BE2C (cell line): ENCODE measurements around the gene ZDHHC18.

Experiments used
- DNase-seq: peaks from one replicate; pipeline ENCODE4 v3.0.0-alpha.2; 2020
- H3K27me3 ChIP-seq: fragments of 250-450 bp; sonication (Bioruptor Pico); 2 replicates; pipeline ENCODE4 v1.5.1; 2020; ENCODE audit warnings: mild to moderate bottlenecking
- H3K36me3 ChIP-seq: fragments of 250-450 bp; sonication (Bioruptor Pico); 2 replicates; pipeline ENCODE4 v1.5.1; 2020; ENCODE audit warnings: mild to moderate bottlenecking
- H3K4me1 ChIP-seq: fragments of 250-450 bp; sonication (Bioruptor Pico); 2 replicates; pipeline ENCODE4 v1.5.1; 2020
- H3K4me3 ChIP-seq: 2 replicates; pipeline ENCODE4 v1.5.1; 2011; ENCODE audit warnings: low read depth, low read length
- H3K9me3 ChIP-seq: fragments of 250-450 bp; sonication (Bioruptor Pico); 2 replicates; pipeline ENCODE4 v1.5.1; 2020
- TF ChIP-seq, protein P1 (sequence below): IDR thresholded peaks from 2 replicates; pipeline ENCODE4 v1.5.1; 2012; ENCODE audit warnings: mild to moderate bottlenecking, low read depth, low read length

Gene ZDHHC18

DNA sequence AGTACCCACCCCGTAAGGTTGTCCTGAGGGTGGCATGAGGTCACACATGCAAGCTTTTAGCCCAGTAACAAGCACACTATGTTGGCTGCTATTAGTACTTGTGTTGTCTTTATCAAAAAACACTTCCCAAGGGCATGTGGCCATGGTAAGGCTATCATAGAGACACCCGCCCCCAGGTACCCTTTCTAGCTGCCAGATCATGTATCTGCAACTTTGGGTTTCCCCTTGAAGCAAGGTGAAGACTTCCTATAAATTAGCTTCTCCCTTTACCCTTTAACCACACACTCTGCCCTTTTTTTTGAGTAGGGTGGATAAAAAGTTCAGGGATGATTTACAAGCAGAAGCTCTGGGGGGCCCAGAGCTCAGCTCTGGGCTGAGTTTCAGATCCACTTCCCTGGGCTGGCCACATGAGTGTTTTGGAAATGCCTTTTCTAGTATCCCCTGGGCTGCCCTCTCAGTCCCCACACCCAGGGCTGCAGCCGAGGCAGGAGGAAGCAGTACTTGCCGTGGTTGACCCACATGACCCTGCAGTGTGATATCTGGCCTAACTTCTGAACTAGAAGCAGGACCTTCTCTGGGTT is 2.0 kb downstream of the ZDHHC18 start:
- no peak for DNase-seq
- H3K4me1 ChIP-seq = no peaks in the 10 kb centered on the region
- H3K36me3 ChIP-seq = no peaks in the 10 kb centered on the region
- H3K27me3 ChIP-seq = no peaks in the 10 kb centered on the region
- no peaks in the 10 kb centered on the region for H3K9me3 ChIP-seq
- H3K4me3 ChIP-seq = no peak overlapping the region
- TF ChIP-seq, protein P1, sequence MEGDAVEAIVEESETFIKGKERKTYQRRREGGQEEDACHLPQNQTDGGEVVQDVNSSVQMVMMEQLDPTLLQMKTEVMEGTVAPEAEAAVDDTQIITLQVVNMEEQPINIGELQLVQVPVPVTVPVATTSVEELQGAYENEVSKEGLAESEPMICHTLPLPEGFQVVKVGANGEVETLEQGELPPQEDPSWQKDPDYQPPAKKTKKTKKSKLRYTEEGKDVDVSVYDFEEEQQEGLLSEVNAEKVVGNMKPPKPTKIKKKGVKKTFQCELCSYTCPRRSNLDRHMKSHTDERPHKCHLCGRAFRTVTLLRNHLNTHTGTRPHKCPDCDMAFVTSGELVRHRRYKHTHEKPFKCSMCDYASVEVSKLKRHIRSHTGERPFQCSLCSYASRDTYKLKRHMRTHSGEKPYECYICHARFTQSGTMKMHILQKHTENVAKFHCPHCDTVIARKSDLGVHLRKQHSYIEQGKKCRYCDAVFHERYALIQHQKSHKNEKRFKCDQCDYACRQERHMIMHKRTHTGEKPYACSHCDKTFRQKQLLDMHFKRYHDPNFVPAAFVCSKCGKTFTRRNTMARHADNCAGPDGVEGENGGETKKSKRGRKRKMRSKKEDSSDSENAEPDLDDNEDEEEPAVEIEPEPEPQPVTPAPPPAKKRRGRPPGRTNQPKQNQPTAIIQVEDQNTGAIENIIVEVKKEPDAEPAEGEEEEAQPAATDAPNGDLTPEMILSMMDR = no peak

DNA sequence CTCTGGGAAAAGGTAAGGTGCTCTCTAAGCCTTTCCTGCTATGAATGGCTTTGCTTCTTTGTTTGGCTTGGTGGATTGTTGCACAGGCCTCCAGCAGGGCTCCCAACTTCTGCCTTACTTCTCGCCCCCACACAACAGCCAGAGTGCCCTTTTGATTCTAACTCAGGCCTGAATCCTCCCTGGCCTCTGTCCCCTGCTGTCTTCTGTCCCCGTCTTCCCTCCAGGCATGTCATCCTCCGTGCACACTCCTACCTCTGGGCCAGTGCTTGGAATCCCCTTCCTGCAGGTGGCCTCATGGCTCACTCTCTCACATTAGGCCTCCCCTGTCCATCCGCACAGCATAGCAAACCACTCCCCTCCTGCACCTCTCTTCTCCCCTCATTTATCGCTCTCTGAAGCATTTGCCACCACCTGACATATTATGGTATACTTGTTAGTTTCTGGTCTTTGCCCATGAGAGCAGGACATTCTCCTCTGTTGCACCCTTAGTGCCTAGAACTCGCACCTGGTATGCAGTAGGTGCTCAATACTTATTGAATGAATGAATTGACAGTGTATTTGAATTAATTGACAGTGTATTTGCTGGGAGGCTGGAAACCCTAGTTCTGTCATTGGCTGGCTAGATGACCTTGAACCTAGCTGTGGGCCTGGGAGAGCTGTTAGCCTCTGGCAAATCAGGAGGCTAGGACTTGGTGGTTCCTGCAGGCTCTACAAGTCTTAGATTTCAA is 2.9 kb downstream of the ZDHHC18 start:
- TF ChIP-seq, protein P1 = no peak
- no peaks in the 10 kb centered on the region for H3K36me3 ChIP-seq
- no peaks in the 10 kb centered on the region for H3K4me1 ChIP-seq
- no peaks in the 10 kb centered on the region for H3K27me3 ChIP-seq
- no peaks in the 10 kb centered on the region for H3K9me3 ChIP-seq
- H3K4me3 ChIP-seq = no peak overlapping the region
- DNase-seq = no peak

DNA sequence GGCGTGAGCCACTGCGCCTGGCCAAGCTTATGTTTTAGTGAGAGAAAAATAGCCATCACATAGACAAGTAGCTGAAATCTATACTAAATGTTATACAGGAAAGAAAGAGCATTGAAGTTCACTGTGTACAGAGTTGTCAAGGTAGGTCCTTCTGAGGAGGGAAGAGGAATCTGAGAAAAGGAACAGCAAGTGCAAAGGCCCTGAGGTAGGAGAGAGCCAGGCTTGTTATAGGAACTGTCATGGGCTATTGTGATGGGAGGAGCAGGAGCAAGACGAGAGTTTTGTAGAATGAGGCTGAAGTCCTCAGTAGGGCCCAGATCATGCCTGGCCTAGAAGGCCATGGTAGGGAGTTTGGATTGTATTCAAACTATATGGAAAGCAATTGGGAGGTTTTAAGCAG is 4.6 kb downstream of the ZDHHC18 start:
- DNase-seq = no peak
- Histone ChIP-seq H3K36me3 (no peaks in the 10 kb centered on the region), H3K4me3 (no peak overlapping the region), H3K27me3 (no peaks in the 10 kb centered on the region), H3K4me1 (no peaks in the 10 kb centered on the region), H3K9me3 (no peaks in the 10 kb centered on the region)
- TF ChIP-seq, protein P1 = no peak

DNA sequence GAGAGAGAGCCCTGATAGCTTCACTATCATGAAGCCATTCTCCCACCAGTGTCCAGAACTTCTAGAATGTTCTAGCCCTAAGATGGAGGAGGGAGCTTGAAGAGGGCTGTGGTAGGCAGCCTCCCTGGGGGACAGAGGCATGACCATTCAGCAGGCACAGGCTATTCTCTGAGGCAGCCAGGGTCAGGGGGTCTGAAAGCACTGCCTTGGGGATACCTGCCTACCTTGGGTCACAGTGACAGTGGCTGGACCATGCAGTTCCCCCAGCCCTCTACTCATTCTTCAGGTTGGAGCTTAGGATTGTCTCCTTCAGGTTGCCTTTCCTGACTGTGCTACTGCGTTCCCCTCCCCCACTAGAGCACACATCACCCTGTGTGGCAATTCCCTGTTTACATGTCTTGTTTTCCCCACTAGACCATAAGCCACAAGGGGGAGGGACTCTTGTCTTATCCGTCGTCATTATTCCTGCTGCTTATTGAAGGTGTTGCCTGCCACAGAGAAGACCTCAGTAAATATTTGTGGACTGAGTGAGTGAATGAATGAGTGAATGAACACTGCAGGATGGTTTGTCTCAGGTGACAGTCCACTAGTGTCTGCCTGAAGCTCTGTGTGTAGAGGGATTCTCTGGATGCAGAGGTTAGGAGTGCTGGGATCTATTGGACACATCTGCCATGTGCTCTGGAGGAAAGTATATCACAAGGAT is 5.2 kb downstream of the ZDHHC18 start:
- TF ChIP-seq, protein P1 = no peak
- Histone ChIP-seq H3K9me3 (no peaks in the 10 kb centered on the region), H3K4me3 (no peak overlapping the region), H3K27me3 (no peaks in the 10 kb centered on the region), H3K4me1 (no peaks in the 10 kb centered on the region), H3K36me3 (no peaks in the 10 kb centered on the region)
- DNase-seq = no peak

DNA sequence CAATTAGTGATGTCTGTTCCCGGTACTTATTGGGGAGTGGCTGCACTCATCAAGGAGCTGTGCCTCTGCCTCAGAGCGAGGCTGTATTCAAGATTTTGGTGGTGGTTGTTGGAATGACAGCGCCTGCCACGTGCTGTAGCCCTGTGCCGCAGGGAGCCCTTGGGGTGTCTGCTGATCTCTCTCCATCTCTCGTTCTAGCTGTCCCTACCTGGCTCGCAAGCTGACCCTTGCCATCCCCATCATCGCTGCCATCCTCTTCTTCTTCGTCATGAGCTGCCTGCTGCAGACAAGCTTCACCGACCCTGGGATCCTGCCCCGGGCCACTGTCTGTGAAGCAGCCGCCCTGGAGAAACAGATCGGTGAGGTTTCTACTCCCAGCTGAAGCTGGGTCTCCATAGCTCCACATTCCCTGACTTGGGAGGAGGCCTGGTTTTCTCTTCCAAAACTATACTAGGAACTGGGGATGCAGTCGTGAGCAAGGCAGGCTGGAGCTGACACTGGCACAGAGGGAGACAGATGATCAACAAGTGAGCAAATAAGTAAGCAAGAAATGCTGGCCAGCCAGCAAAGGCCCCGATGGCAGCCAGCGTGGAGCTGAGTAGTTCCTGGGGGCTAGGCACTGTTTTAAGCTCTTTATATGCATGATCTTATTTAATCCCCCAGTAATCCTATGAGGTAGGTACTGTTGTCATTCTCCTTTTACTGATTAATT is 5.9 kb downstream of the ZDHHC18 start:
- Histone ChIP-seq H3K4me3 (no peak overlapping the region), H3K4me1 (no peaks in the 10 kb centered on the region), H3K36me3 (no peaks in the 10 kb centered on the region)

More for the DNA sequence above, 5.9 kb downstream of the ZDHHC18 start:
- Histone ChIP-seq H3K27me3 (no peaks in the 10 kb centered on the region), H3K9me3 (no peaks in the 10 kb centered on the region)
- DNase-seq = no peak
- TF ChIP-seq, protein P1 = no peak
